Thymus (tissue), 11 donors: ENCODE data around the gene TMEM184B. TPM values are rescaled to one million over a fixed set of nuclear protein-coding genes. Genes with fewer than 3 reads are reported as not detected.
A peak's percentile ranks its signal among the peaks of the same experiment; 100 is the strongest.

ENCODE experiments used
- DNase-seq, 9 donors: peaks; one replicate each; pipeline ENCODE4 v3.0.0-alpha.2; 2013; ENCODE audit warnings: low spot score in 9 of 9, low read depth in 6 of 9, missing footprints in 1 of 9
- H3K27ac ChIP-seq, 2 donors: one replicate each; pipeline ENCODE4 v1.5.1; 2013; ENCODE audit warnings: control low read depth in 1 of 2, low read depth in 1 of 2, low read length in 1 of 2, mild to moderate bottlenecking in 1 of 2, moderate library complexity in 1 of 2
- H3K27me3 ChIP-seq, 2 donors: one replicate each; pipeline ENCODE4 v1.5.1; 2013; ENCODE audit warnings: low read length in 1 of 2; ENCODE audit not compliant: control insufficient read depth in 2 of 2, insufficient read depth in 1 of 2
- H3K36me3 ChIP-seq, 2 donors: one replicate each; pipeline ENCODE4 v1.5.1; 2013; ENCODE audit warnings: low read length in 1 of 2, mild to moderate bottlenecking in 1 of 2, moderate library complexity in 1 of 2; ENCODE audit not compliant: control insufficient read depth in 2 of 2, insufficient read depth in 2 of 2
- H3K4me1 ChIP-seq, 2 donors: one replicate each; pipeline ENCODE4 v1.5.1; 2013; ENCODE audit warnings: low read length in 2 of 2; ENCODE audit not compliant: control insufficient read depth in 2 of 2, insufficient read depth in 2 of 2
- H3K4me3 ChIP-seq, 2 donors: one replicate each; pipeline ENCODE4 v1.5.1; 2013; ENCODE audit warnings: low read length in 2 of 2, control low read depth in 1 of 2, mild to moderate bottlenecking in 1 of 2
- H3K9me3 ChIP-seq, 2 donors: one replicate each; pipeline ENCODE4 v1.5.1; 2013; ENCODE audit warnings: low read length in 1 of 2, mild to moderate bottlenecking in 1 of 2; ENCODE audit not compliant: control insufficient read depth in 2 of 2, insufficient read depth in 1 of 2
- WGBS: extraction: QIAGEN DNeasy Blood & Tissue Kit; methylation state at CpG from one replicate; pipeline ENCODE4 v1.1.7; 2013; 5-methylcytosine and 5-hydroxymethylcytosine counted together
- polyA plus RNA-seq: library from polyadenylated mRNA; stranded (reverse); fragments of 200-250 nt; gene quantifications from one replicate; pipeline ENCODE4 v1.2.3, GENCODE V29; 2013
- total RNA-seq: library from RNA; stranded (reverse); fragments of 120-200 nt; gene quantifications from one replicate; pipeline ENCODE4 v1.2.4, GENCODE V29; 2013
- donor health status: healthy.

TMEM184B gene
- total and polyA plus RNA-seq, 2 donors, result 2.7 to 11.2 TPM

- Histone ChIP-seq H3K4me3 (no peak overlapping the region), H3K4me1 (peaks cover 0 to 19% of the 10 kb centered on the region in 2 donors), H3K27me3 (no peaks in the 10 kb centered on the region), H3K36me3 (peaks cover 4 to 17% of the 10 kb centered on the region in 2 donors), H3K9me3 (peaks cover 0 to 1% of the 10 kb centered on the region in 2 donors), H3K27ac (no peak overlapping the region)
- WGBS, result 96% methylated on average over 22 of the region's 22 CpGs
- DNase-seq, result no peak
These were observed 52.0 kb downstream of the TMEM184B start for GRCh38 chr22:38220653-38221386.

GRCh38 chr22:38220163-38220562 is 52.6 kb downstream of the TMEM184B start:
- peaks cover 0 to 4% of the 10 kb centered on the region in 2 donors for H3K27me3 ChIP-seq
- 97% methylated on average over 8 of the region's 8 CpGs for WGBS
- no peak overlapping the region for H3K4me3 ChIP-seq
- no peak overlapping the region for H3K27ac ChIP-seq
- DNase-seq, result no peak
- H3K36me3 ChIP-seq, result peaks cover under 1 to 17% of the 10 kb centered on the region in 2 donors
- H3K9me3 ChIP-seq, result peaks cover 0 to 1% of the 10 kb centered on the region in 2 donors
- peaks cover 0 to 20% of the 10 kb centered on the region in 2 donors for H3K4me1 ChIP-seq

- Histone ChIP-seq H3K4me3 (no peak overlapping the region), H3K27ac (peak overlapping the region in 1 of 2 donors; percentile 36), H3K9me3 (peaks cover 0 to 1% of the 10 kb centered on the region in 2 donors), H3K4me1 (peaks cover 0 to 25% of the 10 kb centered on the region in 2 donors), H3K36me3 (peaks cover 0 to 11% of the 10 kb centered on the region in 2 donors), H3K27me3 (peaks cover 0 to 9% of the 10 kb centered on the region in 2 donors)
- no peak for DNase-seq
- WGBS, result 91% methylated on average over 10 of the region's 10 CpGs
These were observed 53.2 kb downstream of the TMEM184B start for GRCh38 chr22:38219632-38220031.

GRCh38 chr22:38218661-38219622 is 53.9 kb downstream of the TMEM184B start:
- Histone ChIP-seq H3K36me3 (peaks cover 0 to 9% of the 10 kb centered on the region in 2 donors), H3K9me3 (peaks cover 0 to 1% of the 10 kb centered on the region in 2 donors), H3K4me1 (peaks cover 3 to 30% of the 10 kb centered on the region in 2 donors), H3K27me3 (peaks cover 2 to 15% of the 10 kb centered on the region in 2 donors), H3K27ac (peak overlapping the region; percentile 62 to 68), H3K4me3 (no peak overlapping the region)
- 93% methylated on average over 25 of the region's 25 CpGs for WGBS
- DNase-seq, result peak in 1 of 9 donors; percentile 18

- WGBS, result 96% methylated on average over 11 of the region's 11 CpGs
- H3K27ac ChIP-seq, result no peak overlapping the region
- H3K27me3 ChIP-seq, result peaks cover 2 to 31% of the 10 kb centered on the region in 2 donors
- H3K36me3 ChIP-seq, result no peaks in the 10 kb centered on the region
- no peak overlapping the region for H3K4me3 ChIP-seq
- DNase-seq, result no peak
- H3K9me3 ChIP-seq, result no peaks in the 10 kb centered on the region
- peaks cover 3 to 24% of the 10 kb centered on the region in 2 donors for H3K4me1 ChIP-seq
These were observed 57.4 kb downstream of the TMEM184B start for GRCh38 chr22:38215156-38216038.

- Histone ChIP-seq H3K27me3 (peaks cover 2 to 31% of the 10 kb centered on the region in 2 donors), H3K36me3 (no peaks in the 10 kb centered on the region), H3K27ac (peak overlapping the region in 1 of 2 donors; percentile 14), H3K4me1 (peaks cover 3 to 24% of the 10 kb centered on the region in 2 donors), H3K9me3 (no peaks in the 10 kb centered on the region), H3K4me3 (peak overlapping the region in 1 of 2 donors; percentile 31)
- 39% methylated on average over 81 of the region's 81 CpGs for WGBS
- peak in 8 of 9 donors; percentile 41 to 76 (median 50) for DNase-seq
These were observed 58.3 kb downstream of the TMEM184B start for GRCh38 chr22:38214302-38215056.

GRCh38 chr22:38213990-38214301 is 58.9 kb downstream of the TMEM184B start:
- DNase-seq, result no peak
- no peaks in the 10 kb centered on the region for H3K36me3 ChIP-seq
- H3K4me1 ChIP-seq, result peaks cover 3 to 22% of the 10 kb centered on the region in 2 donors
- 65% methylated on average over 8 of the region's 8 CpGs for WGBS
- no peaks in the 10 kb centered on the region for H3K9me3 ChIP-seq
- no peak overlapping the region for H3K4me3 ChIP-seq
- peaks cover 2 to 31% of the 10 kb centered on the region in 2 donors for H3K27me3 ChIP-seq
- H3K27ac ChIP-seq, result peak overlapping the region in 1 of 2 donors; percentile 14
